BLaER1 (cell line): ENCODE results near the gene SERPINB2.

ENCODE experiments used
- H3K27ac ChIP-seq: shearing (Covaris generic); formaldehyde crosslinking; 2 replicates; pipeline ENCODE4 v1.8.1; 2022
- H3K27me3 ChIP-seq: shearing (Covaris generic); formaldehyde crosslinking; 2 replicates; pipeline ENCODE4 v1.8.1; 2022
- H3K36me3 ChIP-seq: shearing (Covaris generic); formaldehyde crosslinking; 2 replicates; pipeline ENCODE4 v1.8.1; 2022
- H3K4me1 ChIP-seq: shearing (Covaris generic); formaldehyde crosslinking; 2 replicates; pipeline ENCODE4 v1.8.1; 2022
- H3K4me2 ChIP-seq: shearing (Covaris generic); formaldehyde crosslinking; 2 replicates; pipeline ENCODE4 v1.8.1; 2022
- H3K4me3 ChIP-seq: shearing (Covaris generic); formaldehyde crosslinking; 2 replicates; pipeline ENCODE4 v1.8.1; 2022
- H3K9ac ChIP-seq: shearing (Covaris generic); formaldehyde crosslinking; 2 replicates; pipeline ENCODE4 v1.8.1; 2022
- H3K9me3 ChIP-seq: shearing (Covaris generic); formaldehyde crosslinking; 2 replicates; pipeline ENCODE4 v1.8.1; 2022
- H4K20me1 ChIP-seq: shearing (Covaris generic); formaldehyde crosslinking; 2 replicates; pipeline ENCODE4 v1.8.1; 2022
- Cebpa-rat ChIP-seq: shearing (Covaris generic); IDR thresholded peaks from 2 replicates; pipeline ENCODE4 v1.8.1; 2022

Gene SERPINB2

GRCh38 chr18:63868546-63868945, 19.0 kb upstream of the SERPINB2 start:
- no peaks in the 10 kb centered on the region for H3K9me3 ChIP-seq

DNA sequence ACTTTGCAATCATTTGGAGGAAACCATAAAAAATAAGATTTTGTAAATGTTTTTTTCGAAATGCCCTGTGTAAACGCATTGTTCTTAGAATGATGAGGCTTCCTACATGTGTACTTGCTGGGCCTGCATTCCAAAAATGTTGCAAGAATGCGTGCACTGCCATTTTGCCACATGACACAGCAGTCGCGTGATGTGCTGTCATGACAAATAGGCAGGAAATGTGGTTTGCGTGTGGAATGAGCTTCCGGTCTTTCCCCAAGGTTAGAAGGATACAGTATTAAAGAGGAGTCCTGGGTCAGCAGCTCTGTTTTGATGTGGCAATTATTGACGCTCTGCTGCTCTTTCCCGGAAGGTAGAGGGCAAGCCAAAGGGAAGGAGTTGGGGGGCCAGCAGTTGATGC, 18.1 kb upstream of the SERPINB2 start:
- H3K27ac ChIP-seq: no peak overlapping the region

More at GRCh38 chr18:63868546-63868945, 19.0 kb upstream of the SERPINB2 start:
- Histone ChIP-seq H3K4me3 (no peak overlapping the region), H3K4me1 (peaks cover 17% of the 10 kb centered on the region), H4K20me1 (no peaks in the 10 kb centered on the region), H3K4me2 (peak overlapping the region; percentile 53; the same call in 1 of the 2 replicates), H3K36me3 (no peaks in the 10 kb centered on the region), H3K9ac (no peak overlapping the region), H3K27ac (no peak overlapping the region), H3K27me3 (no peaks in the 10 kb centered on the region)
- no peak for TF ChIP-seq Cebpa-rat

DNA sequence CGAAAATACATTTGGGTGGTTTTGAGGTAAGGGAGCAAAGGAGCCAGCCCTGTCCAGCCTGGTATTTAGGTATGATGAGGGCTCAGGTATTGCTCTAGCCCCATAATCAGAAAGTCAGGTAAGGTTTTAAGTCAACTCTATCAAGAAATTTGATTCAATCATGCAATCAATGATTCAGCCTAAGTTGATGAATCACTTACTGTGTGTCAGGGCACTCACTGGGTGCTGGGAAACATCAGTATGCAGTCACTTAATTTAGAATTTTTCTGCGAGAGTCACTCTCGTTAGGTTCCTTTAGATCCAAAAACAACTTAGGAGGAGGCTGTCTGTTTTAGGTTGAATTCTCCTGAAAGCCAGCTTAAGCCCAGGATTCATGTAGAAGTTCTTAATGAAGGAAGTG, 17.7 kb upstream of the SERPINB2 start:
- Histone ChIP-seq H3K9me3 (0 out of 2 replicates have a peak, but pooled peaks cover 1% of the 10 kb centered on the region), H3K4me2 (peak overlapping the region; percentile 53), H3K27ac (no peak overlapping the region), H4K20me1 (no peaks in the 10 kb centered on the region), H3K4me1 (peaks cover 17% of the 10 kb centered on the region), H3K27me3 (no peaks in the 10 kb centered on the region), H3K36me3 (no peaks in the 10 kb centered on the region), H3K9ac (no peak overlapping the region), H3K4me3 (no peak overlapping the region)
- TF ChIP-seq Cebpa-rat: no peak

More for the DNA sequence above, 18.1 kb upstream of the SERPINB2 start:
- H4K20me1 ChIP-seq: no peaks in the 10 kb centered on the region
- H3K4me3 ChIP-seq: no peak overlapping the region
- no peaks in the 10 kb centered on the region for H3K27me3 ChIP-seq
- H3K9me3 ChIP-seq: no peaks in the 10 kb centered on the region
- H3K9ac ChIP-seq: no peak overlapping the region
- H3K4me2 ChIP-seq: peak overlapping the region; percentile 53
- H3K4me1 ChIP-seq: peaks cover 17% of the 10 kb centered on the region
- no peak for TF ChIP-seq Cebpa-rat
- H3K36me3 ChIP-seq: no peaks in the 10 kb centered on the region

- Histone ChIP-seq H3K36me3 (no peaks in the 10 kb centered on the region), H3K4me3 (no peak overlapping the region), H3K27ac (no peak overlapping the region), H3K9me3 (0 out of 2 replicates have a peak, but pooled peaks cover 4% of the 10 kb centered on the region), H3K4me2 (no peak overlapping the region), H4K20me1 (no peaks in the 10 kb centered on the region), H3K4me1 (peaks cover 17% of the 10 kb centered on the region), H3K27me3 (no peaks in the 10 kb centered on the region), H3K9ac (no peak overlapping the region)
- no peak for TF ChIP-seq Cebpa-rat
These were observed 15.7 kb upstream of the SERPINB2 start for GRCh38 chr18:63871836-63872235.

- no peaks in the 10 kb centered on the region for H4K20me1 ChIP-seq
- H3K27me3 ChIP-seq: no peaks in the 10 kb centered on the region
- no peak overlapping the region for H3K9ac ChIP-seq
- H3K4me2 ChIP-seq: no peak overlapping the region
- peaks cover 17% of the 10 kb centered on the region for H3K4me1 ChIP-seq
- 0 out of 2 replicates have a peak, but pooled peaks cover 4% of the 10 kb centered on the region for H3K9me3 ChIP-seq
- H3K36me3 ChIP-seq: no peaks in the 10 kb centered on the region
- no peak for TF ChIP-seq Cebpa-rat
- H3K4me3 ChIP-seq: no peak overlapping the region
- no peak overlapping the region for H3K27ac ChIP-seq
These were observed 14.9 kb upstream of the SERPINB2 start for GRCh38 chr18:63872586-63872985.

DNA sequence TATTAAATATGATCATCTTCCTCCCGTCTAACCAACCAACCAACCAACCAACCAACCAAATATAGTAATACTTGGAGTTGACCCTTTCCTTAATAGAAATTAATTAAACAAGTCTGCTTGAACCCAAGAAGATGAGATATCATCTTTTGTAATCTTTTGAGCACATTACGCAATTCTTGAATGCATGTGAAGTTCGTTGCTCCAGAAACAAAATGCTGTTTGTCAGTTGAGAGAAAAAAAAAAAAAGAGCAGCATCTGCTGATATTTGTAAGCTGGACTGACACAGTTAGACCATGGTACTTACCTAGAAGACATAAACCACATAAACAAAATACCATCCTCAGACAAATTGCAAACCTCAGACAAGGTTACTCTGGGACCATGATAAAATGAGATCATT, 9.2 kb upstream of the SERPINB2 start:
- no peak overlapping the region for H3K4me3 ChIP-seq
- H3K4me1 ChIP-seq: peaks cover 7% of the 10 kb centered on the region
- H3K27ac ChIP-seq: no peak overlapping the region
- no peak; the same call in 1 of the 2 replicates for TF ChIP-seq Cebpa-rat
- no peak overlapping the region for H3K4me2 ChIP-seq
- H4K20me1 ChIP-seq: no peaks in the 10 kb centered on the region
- no peaks in the 10 kb centered on the region for H3K36me3 ChIP-seq
- no peak overlapping the region for H3K9ac ChIP-seq
- no peaks in the 10 kb centered on the region for H3K27me3 ChIP-seq
- 0 out of 2 replicates have a peak, but pooled peaks cover 4% of the 10 kb centered on the region for H3K9me3 ChIP-seq

- no peak overlapping the region for H3K4me2 ChIP-seq
- no peak for TF ChIP-seq Cebpa-rat
These were observed 8.6 kb upstream of the SERPINB2 start for GRCh38 chr18:63878925-63879324.

DNA sequence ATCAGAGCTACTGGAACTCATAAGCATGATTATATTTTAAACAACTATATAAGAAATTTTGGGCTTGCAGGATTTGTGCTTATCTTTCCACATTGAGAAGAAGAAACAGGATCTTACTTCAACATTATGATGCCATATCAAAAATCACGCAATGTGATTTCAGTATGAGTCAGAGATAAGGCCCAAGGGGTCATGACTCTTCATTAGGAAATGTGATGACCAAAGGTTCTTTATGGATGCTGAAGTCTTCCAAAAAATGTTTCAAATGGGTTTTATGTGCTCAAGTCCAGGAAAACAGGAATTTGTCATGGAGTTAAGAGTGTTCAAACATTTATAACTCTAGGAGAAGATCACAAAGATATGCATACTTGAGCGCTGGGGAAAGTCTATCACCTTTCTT, 7.8 kb upstream of the SERPINB2 start:
- Histone ChIP-seq H3K4me2 (no peak overlapping the region), H3K4me3 (no peak overlapping the region), H3K36me3 (no peaks in the 10 kb centered on the region), H3K4me1 (peaks cover 7% of the 10 kb centered on the region), H3K27me3 (no peaks in the 10 kb centered on the region), H3K9me3 (0 out of 2 replicates have a peak, but pooled peaks cover 4% of the 10 kb centered on the region), H3K27ac (no peak overlapping the region), H3K9ac (no peak overlapping the region), H4K20me1 (no peaks in the 10 kb centered on the region)
- no peak for TF ChIP-seq Cebpa-rat

More at GRCh38 chr18:63878925-63879324, 8.6 kb upstream of the SERPINB2 start:
- Histone ChIP-seq H3K36me3 (no peaks in the 10 kb centered on the region), H3K27ac (no peak overlapping the region), H4K20me1 (no peaks in the 10 kb centered on the region), H3K27me3 (no peaks in the 10 kb centered on the region), H3K9ac (no peak overlapping the region), H3K9me3 (0 out of 2 replicates have a peak, but pooled peaks cover 4% of the 10 kb centered on the region), H3K4me1 (peaks cover 7% of the 10 kb centered on the region), H3K4me3 (no peak overlapping the region)

- H3K4me3 ChIP-seq: no peak overlapping the region
- H3K9me3 ChIP-seq: no peaks in the 10 kb centered on the region
- H3K9ac ChIP-seq: no peak overlapping the region
- no peaks in the 10 kb centered on the region for H3K36me3 ChIP-seq
- no peak for TF ChIP-seq Cebpa-rat
- no peak overlapping the region for H3K27ac ChIP-seq
- no peaks in the 10 kb centered on the region for H4K20me1 ChIP-seq
- H3K27me3 ChIP-seq: no peaks in the 10 kb centered on the region
- H3K4me1 ChIP-seq: peaks cover 7% of the 10 kb centered on the region
- H3K4me2 ChIP-seq: no peak overlapping the region
These were observed 5.7 kb upstream of the SERPINB2 start for GRCh38 chr18:63881851-63882250.

DNA sequence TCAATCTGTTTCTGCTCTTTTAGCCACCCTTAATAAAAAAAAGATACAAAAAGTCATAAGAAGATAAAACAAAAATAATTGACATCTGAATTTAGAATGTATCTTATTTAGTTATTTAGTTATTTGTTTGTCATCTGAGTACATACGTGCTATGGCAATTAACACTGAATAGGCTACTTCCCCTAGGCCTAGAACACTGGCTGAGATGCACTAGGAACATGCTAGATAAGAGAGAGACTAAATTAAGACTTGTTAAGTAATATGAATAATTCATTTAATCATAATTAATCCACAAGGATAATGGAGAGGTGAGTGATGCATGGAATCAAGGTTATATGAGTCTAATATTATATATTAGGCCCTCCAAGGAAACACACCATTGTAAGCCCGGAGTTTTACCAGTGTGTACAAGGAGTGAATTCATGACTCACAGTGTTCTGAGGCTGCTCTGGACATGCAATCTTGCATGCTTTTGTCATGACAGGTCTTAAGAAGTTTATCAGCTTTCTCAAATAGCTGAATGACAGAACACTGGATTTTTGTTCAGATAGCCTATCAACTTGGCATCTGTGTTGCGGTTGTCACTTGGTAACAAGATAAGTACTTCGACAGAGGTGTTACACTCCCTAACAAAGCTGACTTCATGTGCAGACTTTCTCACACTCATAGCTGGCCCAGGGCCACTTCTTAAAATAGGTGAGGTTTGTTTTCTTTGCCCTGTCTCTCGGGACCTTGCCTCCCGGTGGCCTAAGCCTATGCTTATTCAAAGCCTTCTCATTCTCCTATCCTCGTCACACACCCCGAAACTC, 5.0 kb upstream of the SERPINB2 start:
- Histone ChIP-seq H3K4me2 (peak overlapping the region; percentile 30), H3K4me1 (peaks cover 7% of the 10 kb centered on the region), H3K9me3 (no peaks in the 10 kb centered on the region), H4K20me1 (no peaks in the 10 kb centered on the region), H3K27ac (no peak overlapping the region), H3K4me3 (no peak overlapping the region), H3K36me3 (no peaks in the 10 kb centered on the region), H3K9ac (no peak overlapping the region), H3K27me3 (no peaks in the 10 kb centered on the region)
- no peak for TF ChIP-seq Cebpa-rat
